Gastroesophageal sphincter (tissue), 4 donors: ENCODE data around the gene CAMK2B. TPM values are rescaled to one million over a fixed set of nuclear protein-coding genes. Genes with fewer than 3 reads are reported as not detected.

Experiments
- ATAC-seq: fragments of 150-250 bp; one replicate; pipeline ENCODE4 v1.9.1; 2016; ENCODE audit warnings: mild to moderate bottlenecking, moderate library complexity
- H3K27ac ChIP-seq, 4 donors: fragments of 200-600 bp; sonication (generic) in 3 of 4; 1 replicate in 3 of 4; 2 replicates in 1 of 4; pipeline ENCODE4 v1.5.1; 2016 to 2019
- H3K27me3 ChIP-seq: fragments of 200-600 bp; sonication (generic); one replicate; pipeline ENCODE4 v1.5.1; 2019
- H3K36me3 ChIP-seq, 2 donors: fragments of 200-600 bp; sonication (generic); one replicate each; pipeline ENCODE4 v1.5.1; 2019; ENCODE audit warnings: control low read depth in 1 of 2
- H3K4me1 ChIP-seq, 3 donors: fragments of 200-600 bp; sonication (generic); 1 replicate in 2 of 3; 2 replicates in 1 of 3; pipeline ENCODE4 v1.5.1; 2016 to 2019; ENCODE audit warnings: control low read depth in 2 of 3
- H3K4me3 ChIP-seq, 2 donors: fragments of 200-600 bp; sonication (generic); one replicate each; pipeline ENCODE4 v1.5.1; 2019; ENCODE audit warnings: mild to moderate bottlenecking in 1 of 2, moderate library complexity in 1 of 2
- H3K9me3 ChIP-seq, 3 donors: fragments of 200-600 bp; sonication (generic); one replicate each; pipeline ENCODE4 v1.5.1; 2017 to 2019; ENCODE audit warnings: control low read depth in 2 of 3
- EP300 ChIP-seq: sonication (generic); formaldehyde crosslinking; IDR thresholded peaks from one replicate; pipeline ENCODE4 v1.6.1; 2017; ENCODE audit warnings: antibody characterized with exemption, mild to moderate bottlenecking
- POLR2A ChIP-seq, 2 donors: fragments of 450-650 bp; IDR thresholded peaks; one replicate each; pipeline ENCODE4 v1.6.1; 2017; ENCODE audit warnings: antibody characterized with exemption in 2 of 2, mild to moderate bottlenecking in 2 of 2, moderate library complexity in 1 of 2
- POLR2AphosphoS5 ChIP-seq: sonication (generic); formaldehyde crosslinking; IDR thresholded peaks from one replicate; pipeline ENCODE4 v1.6.1; 2017; ENCODE audit warnings: antibody characterized with exemption
- WGBS, 2 donors: methylation state at CpG; one replicate each; pipeline ENCODE4 v1.1.5; 2018; ENCODE audit warnings: low coverage in 1 of 2; 5-methylcytosine and 5-hydroxymethylcytosine counted together
- total RNA-seq, 4 donors: library from RNA; depleted of rRNA; stranded (reverse); fragments of >200 nt; gene quantifications; one replicate each; pipeline ENCODE4 v1.1.0, GENCODE V29; 2016
- TF ChIP-seq, protein P1 (sequence below), 4 experiments: fragments of 200-600 bp in 2 of 4; fragments of 450-650 bp in 2 of 4; sonication (generic) in 1 of 4; IDR thresholded peaks; one replicate each; pipeline ENCODE4 v1.5.1; 2017 to 2019; ENCODE audit warnings: antibody characterized with exemption in 4 of 4, mild to moderate bottlenecking in 2 of 4, moderate library complexity in 2 of 4

CAMK2B gene
- total RNA-seq, 4 donors from 2014 or later: 0.27 to 1.5 (median 0.81) TPM

DNA sequence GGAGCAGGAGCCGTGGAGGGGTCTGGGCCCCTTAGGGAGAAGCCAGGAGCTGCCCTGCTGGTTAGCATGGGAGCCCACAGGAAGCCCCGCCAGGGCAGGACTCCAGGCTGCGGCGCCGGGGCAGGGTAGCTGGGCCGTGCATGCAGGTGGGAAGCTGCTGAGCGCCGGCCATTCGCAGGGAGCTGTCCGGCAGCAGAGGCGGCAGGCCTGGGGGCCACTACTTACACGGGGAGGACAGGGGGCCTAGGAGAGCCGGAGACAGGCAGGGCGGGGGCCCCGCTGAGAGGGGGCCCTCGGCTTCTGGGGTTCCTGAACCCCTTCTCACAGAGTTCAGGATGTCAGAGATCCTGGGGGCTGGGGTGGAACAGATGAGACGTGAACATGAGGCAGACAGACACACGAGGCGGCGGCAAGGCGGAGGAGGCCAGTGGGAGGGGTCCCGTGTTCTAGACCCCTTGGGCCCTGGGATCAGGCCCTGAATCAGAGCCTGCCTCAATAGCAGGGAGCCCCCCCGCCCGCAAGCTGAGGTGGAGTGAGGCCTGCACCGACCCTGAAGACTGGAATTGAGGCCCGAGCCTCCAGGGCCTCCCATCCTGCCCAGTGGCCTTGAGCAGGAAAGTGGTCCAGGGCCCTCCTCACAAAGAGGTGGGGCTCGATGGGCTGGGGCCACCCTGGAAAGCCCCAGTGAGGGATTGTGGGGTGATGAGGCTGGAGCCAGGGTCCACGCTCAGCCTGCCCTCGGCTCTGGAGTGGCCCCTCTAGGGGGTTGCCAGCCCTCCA is 96.6 kb downstream of the CAMK2B start:
- WGBS, 2 donors: 67% methylated on average over 13 of the region's 29 CpGs; no CpG with 5 or more reads in 1 of the 2 donors
- no peak overlapping the region for H3K27ac ChIP-seq
- no peak for ATAC-seq
- H3K4me1 ChIP-seq: no peaks in the 10 kb centered on the region
- peaks cover 34% of the 10 kb centered on the region for H3K27me3 ChIP-seq
- H3K36me3 ChIP-seq: no peaks in the 10 kb centered on the region
- TF ChIP-seq POLR2AphosphoS5 (no peak), EP300 (no peak), POLR2A (IDR thresholded peaks at IDR 0.05) (no peak)
- TF ChIP-seq, protein P1, sequence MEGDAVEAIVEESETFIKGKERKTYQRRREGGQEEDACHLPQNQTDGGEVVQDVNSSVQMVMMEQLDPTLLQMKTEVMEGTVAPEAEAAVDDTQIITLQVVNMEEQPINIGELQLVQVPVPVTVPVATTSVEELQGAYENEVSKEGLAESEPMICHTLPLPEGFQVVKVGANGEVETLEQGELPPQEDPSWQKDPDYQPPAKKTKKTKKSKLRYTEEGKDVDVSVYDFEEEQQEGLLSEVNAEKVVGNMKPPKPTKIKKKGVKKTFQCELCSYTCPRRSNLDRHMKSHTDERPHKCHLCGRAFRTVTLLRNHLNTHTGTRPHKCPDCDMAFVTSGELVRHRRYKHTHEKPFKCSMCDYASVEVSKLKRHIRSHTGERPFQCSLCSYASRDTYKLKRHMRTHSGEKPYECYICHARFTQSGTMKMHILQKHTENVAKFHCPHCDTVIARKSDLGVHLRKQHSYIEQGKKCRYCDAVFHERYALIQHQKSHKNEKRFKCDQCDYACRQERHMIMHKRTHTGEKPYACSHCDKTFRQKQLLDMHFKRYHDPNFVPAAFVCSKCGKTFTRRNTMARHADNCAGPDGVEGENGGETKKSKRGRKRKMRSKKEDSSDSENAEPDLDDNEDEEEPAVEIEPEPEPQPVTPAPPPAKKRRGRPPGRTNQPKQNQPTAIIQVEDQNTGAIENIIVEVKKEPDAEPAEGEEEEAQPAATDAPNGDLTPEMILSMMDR (IDR thresholded peaks at IDR 0.05): no peak
- no peaks in the 10 kb centered on the region for H3K9me3 ChIP-seq
- H3K4me3 ChIP-seq: no peak overlapping the region

DNA sequence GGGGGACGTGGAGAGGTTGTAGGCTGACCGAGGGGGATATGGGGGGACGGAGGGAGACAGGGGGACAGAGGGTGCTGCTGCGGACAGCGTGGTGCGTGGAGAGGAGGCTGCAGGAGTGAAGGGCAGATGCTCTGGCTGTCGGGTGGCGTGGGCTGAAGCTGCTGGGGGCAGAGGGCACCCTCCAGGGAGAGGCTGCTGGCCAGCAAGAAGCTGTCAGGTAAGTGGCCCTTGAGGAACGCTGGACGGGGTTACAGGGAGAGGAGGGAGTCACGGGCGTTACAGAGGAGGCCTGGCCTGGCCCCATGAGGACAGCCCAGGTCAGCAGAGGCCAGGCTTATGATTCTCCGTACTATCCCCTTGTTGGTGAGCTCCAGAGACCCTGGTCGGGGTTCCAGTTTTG is 97.5 kb downstream of the CAMK2B start:
- H3K4me1 ChIP-seq: no peaks in the 10 kb centered on the region
- TF ChIP-seq POLR2AphosphoS5: no peak
- TF ChIP-seq, protein P1 (IDR thresholded peaks at IDR 0.05): no peak
- no peak for TF ChIP-seq EP300
- TF ChIP-seq POLR2A (IDR thresholded peaks at IDR 0.05): no peak
- ATAC-seq: no peak
- no peaks in the 10 kb centered on the region for H3K36me3 ChIP-seq
- H3K27me3 ChIP-seq: peaks cover 34% of the 10 kb centered on the region
- no peak overlapping the region for H3K4me3 ChIP-seq
- no peak overlapping the region for H3K27ac ChIP-seq
- 75 to 81% methylated on average over 9 to 12 of the region's 14 CpGs for WGBS, 2 donors
- no peaks in the 10 kb centered on the region for H3K9me3 ChIP-seq

DNA sequence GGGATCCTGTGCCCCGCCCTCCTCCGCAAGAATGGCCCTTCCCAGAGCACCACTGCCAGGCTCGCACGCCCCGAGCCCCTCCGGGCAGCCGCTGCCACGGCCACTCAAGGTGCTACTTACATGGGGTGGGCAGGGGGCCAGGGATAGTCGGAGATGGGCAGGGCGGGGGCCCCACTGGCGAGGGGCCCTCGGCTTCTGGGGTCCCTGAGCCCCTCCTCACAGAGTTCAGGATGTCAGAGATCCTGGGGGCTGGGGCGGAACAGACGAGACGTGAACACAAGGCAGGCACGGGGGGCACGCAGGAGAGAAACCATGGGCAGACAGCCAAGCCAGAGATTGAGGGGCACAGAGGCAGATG is 99.0 kb downstream of the CAMK2B start:
- no peak for TF ChIP-seq EP300
- no peak for TF ChIP-seq POLR2A (IDR thresholded peaks at IDR 0.05)
- TF ChIP-seq, protein P1 (IDR thresholded peaks at IDR 0.05): no peak
- TF ChIP-seq POLR2AphosphoS5: no peak
- no peaks in the 10 kb centered on the region for H3K4me1 ChIP-seq
- WGBS, 2 donors: no CpG with 5 or more reads among the region's 17 CpGs
- ATAC-seq: no peak
- no peak overlapping the region for H3K27ac ChIP-seq
- H3K27me3 ChIP-seq: peaks cover 34% of the 10 kb centered on the region
- H3K36me3 ChIP-seq: no peaks in the 10 kb centered on the region
- H3K9me3 ChIP-seq: no peaks in the 10 kb centered on the region
- H3K4me3 ChIP-seq: no peak overlapping the region

DNA sequence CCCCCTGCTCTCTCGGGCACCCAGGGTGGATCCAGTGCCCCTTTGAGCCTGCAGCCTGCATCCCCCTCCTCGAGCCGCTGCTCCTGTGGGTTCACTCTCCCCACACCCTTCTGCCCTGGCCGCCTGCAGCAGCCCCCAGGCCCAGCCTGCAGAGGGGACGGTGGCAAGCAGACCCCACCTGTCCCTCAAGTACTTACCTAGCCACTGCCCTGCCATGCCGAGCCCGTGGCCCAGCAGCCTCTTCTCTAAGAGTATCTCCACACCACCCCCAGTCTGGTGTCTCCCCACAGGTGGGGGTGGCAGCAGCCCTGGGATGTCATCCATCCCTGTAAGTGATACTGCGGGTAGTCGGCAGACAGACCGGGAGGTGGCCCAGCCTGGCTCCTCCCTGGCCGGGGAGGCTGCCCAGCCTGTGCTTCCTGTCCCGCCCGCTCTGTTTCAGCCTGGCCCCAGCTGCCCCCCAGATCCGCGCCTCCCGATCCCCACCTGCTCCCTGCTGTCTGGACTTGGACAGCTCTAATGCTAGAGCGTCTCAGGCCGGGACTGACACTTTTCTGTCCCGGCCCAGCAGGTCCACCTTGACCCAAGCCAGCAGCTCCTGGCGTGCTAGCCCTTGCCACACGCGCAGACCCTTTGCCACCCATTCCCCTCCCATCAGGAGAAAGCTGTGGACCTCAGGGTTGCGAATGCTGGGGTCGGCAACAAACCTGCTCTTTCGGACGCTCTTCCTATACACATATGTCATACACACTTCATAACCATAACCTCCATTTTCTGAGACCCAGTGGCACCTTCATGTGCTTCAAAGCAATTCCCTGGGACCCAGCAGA is 99.6 kb downstream of the CAMK2B start:
- TF ChIP-seq EP300 (no peak), POLR2A (IDR thresholded peaks at IDR 0.05) (no peak), POLR2AphosphoS5 (no peak)
- TF ChIP-seq, protein P1 (IDR thresholded peaks at IDR 0.05): no peak
- no peaks in the 10 kb centered on the region for H3K36me3 ChIP-seq
- peaks cover 36% of the 10 kb centered on the region for H3K27me3 ChIP-seq
- H3K27ac ChIP-seq: no peak overlapping the region
- ATAC-seq: no peak
- WGBS, 2 donors: 43 to 54% methylated on average over 8 to 15 of the region's 26 CpGs
- H3K4me1 ChIP-seq: no peaks in the 10 kb centered on the region
- H3K9me3 ChIP-seq: no peaks in the 10 kb centered on the region
- no peak overlapping the region for H3K4me3 ChIP-seq
